ENCODE data around the gene OR1I1.
A peak's percentile ranks its signal among the peaks of the same experiment; 100 is the strongest.

Gene OR1I1

DNA sequence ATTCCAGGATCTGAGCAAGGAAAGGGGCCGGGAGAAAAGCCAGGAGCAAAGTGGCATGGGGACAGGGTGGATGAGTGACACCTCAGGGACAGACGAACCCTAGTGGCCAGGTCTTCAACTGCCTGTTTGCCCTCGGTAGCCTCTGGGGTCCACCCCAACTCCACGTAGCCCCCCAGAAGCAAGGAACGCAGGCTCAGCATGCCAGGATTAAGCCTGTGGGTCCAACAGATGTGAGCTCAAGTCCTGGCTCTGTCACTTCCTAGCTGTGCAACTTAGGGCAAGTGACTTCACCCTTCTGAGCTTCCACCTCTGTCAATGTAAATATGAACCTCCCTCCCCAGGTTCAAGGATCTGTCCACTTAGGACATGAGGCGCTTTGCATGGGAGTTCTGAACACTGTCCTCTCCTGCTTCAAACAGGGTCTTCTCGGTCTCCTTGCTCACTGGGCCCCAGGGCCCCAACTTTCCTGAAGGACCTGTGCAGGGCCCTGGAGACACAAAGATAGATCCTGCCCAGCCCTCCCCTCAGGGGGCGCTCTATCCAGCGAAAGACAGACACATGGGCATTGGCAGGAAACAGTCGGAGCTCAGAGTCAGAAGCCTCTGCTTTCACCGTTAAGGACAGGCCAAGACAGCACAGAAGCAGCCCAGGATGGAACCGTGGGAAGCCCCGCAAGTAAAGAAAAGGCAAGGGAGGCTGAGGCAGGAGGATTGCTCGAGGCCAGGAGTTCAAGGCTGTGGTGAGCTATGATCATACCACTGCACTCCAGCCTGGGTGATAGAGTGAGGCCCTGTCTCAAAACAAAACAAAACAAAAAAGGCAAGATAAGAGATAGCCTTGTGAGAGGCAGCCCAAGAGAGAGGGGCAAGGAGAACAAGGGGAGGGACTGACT lies 38.4 kb downstream of the OR1I1 start:
- H3K4me1 Mint-ChIP-seq (ENCODE audit: low read depth), result peaks cover 11% of the 10 kb centered on the region
- no peak overlapping the region for H3K4me3 Mint-ChIP-seq
- H3K27me3 Mint-ChIP-seq, result no peaks in the 10 kb centered on the region
- peaks cover 55% of the 10 kb centered on the region for H3K36me3 Mint-ChIP-seq (ENCODE audit: low read depth)
- no peak overlapping the region for H3K27ac Mint-ChIP-seq
- H3K9me3 Mint-ChIP-seq, result no peaks in the 10 kb centered on the region

- Mint-ChIP-seq H3K9me3 (no peaks in the 10 kb centered on the region), H3K27me3 (no peaks in the 10 kb centered on the region), H3K36me3 (ENCODE audit: low read depth) (peaks cover 44% of the 10 kb centered on the region), H3K4me3 (no peak overlapping the region), H3K27ac (no peak overlapping the region), H3K4me1 (ENCODE audit: low read depth) (peaks cover 21% of the 10 kb centered on the region)
Measured at GRCh38 chr19:15122331-15123030, 40.5 kb downstream of the OR1I1 start.

DNA sequence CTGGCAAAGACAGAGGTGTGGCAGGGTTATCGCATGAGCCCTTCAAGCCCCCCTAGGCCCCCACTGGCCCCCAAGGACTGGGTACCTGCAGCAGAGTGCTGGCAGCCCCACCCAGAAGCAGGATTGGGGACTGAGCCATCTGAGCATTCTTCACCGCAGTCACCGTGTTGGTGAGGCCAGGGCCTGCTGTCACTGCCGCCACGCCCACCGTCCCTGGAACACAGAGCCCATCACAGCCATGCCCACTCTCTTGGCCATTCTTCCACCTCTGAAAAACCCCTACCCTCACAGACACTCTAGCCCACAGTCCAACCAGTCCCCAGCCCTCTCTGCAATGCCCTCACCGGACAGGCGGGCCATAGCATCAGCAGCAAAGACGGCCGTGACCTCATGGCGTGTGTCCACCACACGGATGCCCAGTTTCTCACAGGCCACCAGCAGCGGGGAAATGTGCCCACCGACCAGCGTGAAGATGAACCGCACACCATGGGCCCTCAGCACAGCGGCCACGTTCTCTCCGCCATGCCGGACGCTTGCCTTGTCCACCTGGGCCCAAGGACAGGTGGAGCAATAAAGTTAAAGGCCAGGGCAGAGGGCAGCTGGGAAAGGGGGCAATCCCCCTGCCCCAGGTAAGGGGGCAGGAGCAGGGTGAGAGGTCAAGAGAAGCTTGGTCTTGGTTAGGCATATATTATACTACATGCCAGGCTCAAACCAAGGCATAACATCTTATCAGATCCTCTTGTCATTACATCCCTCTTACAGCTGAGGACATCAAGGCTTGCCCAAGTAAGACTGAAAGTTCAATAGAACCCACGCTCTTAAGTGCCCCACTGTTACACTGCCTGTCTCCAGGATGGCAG lies 41.2 kb downstream of the OR1I1 start:
- Mint-ChIP-seq H3K4me3 (peak overlapping the region; percentile 13), H3K27ac (no peak overlapping the region), H3K9me3 (no peaks in the 10 kb centered on the region), H3K36me3 (ENCODE audit: low read depth) (peaks cover 39% of the 10 kb centered on the region), H3K4me1 (ENCODE audit: low read depth) (peaks cover 25% of the 10 kb centered on the region), H3K27me3 (no peaks in the 10 kb centered on the region)

DNA sequence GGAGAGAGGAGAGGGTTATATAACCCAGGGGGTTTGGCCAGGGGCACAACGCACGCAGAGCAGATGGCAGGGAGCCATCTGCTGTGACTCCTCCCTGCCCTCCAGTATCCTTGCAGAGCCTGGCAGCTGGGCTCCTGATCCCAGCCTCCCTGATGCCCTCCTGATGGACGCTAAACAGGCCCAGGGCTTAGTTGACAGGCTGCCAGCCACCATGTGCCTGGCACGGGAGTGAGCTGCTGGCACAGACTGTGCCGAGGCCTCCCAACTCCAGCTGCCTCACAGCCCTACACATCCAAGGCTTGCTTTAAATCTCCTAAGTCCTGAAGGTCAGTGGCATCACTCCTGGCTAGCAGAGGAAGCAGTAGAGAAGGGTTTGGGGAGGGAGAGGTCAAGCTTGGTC lies 41.9 kb downstream of the OR1I1 start:
- Mint-ChIP-seq H3K27ac (no peak overlapping the region), H3K4me3 (peak overlapping the region; percentile 93), H3K36me3 (ENCODE audit: low read depth) (peaks cover 34% of the 10 kb centered on the region), H3K4me1 (ENCODE audit: low read depth) (peaks cover 29% of the 10 kb centered on the region), H3K27me3 (no peaks in the 10 kb centered on the region), H3K9me3 (no peaks in the 10 kb centered on the region)

- peaks cover 37% of the 10 kb centered on the region for H3K4me1 Mint-ChIP-seq (ENCODE audit: low read depth)
- no peaks in the 10 kb centered on the region for H3K9me3 Mint-ChIP-seq
- H3K36me3 Mint-ChIP-seq (ENCODE audit: low read depth), result peaks cover 28% of the 10 kb centered on the region
- peak overlapping the region; percentile 93 for H3K4me3 Mint-ChIP-seq
- H3K27me3 Mint-ChIP-seq, result no peaks in the 10 kb centered on the region
- H3K27ac Mint-ChIP-seq, result peak overlapping the region; percentile 95
Measured at GRCh38 chr19:15124572-15125231, 42.7 kb downstream of the OR1I1 start.

DNA sequence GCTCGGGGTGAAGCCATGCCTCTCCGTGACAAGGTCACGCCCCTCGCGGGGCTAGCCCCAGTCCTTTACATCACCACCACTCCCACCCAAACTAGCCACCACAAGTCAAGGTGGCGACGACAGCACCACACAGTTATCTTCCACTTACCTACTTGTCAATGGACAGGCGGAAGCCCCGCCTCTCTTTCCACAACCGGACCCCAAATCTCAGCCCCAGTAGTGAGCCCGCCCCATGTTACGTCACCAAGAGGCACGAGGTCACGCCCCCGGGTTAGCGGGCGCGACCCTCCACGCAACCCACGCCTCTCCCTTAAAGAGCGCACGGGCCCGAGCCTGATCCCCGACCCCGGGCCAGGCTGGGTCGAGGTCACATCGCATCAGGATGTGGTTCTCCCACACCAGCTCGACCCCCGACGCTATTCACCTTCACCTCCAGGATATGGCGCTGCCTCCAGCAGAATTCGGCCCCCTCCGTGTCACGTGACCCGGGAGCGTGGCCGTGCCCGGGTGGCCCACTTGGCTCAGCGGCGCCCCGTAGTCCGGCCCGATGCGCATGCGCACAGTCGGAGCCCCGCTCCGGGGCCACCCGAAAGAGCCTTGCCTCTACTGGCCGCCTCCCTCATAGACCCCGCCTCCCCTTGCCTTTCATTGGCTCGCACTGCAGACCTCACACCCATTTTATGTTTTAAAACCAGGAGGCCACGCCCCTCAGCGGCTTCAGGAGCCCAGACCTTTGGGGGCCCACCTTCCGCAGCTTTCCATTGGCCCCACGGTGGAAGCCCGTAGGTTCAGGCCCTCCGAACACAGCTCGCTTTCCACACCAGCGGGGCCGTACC lies 43.4 kb downstream of the OR1I1 start:
- no peaks in the 10 kb centered on the region for H3K9me3 Mint-ChIP-seq
- H3K27me3 Mint-ChIP-seq, result no peaks in the 10 kb centered on the region

GRCh38 chr19:15126131-15126910 lies 44.3 kb downstream of the OR1I1 start:
- Mint-ChIP-seq H3K27me3 (no peaks in the 10 kb centered on the region), H3K4me1 (ENCODE audit: low read depth) (peaks cover 46% of the 10 kb centered on the region), H3K36me3 (ENCODE audit: low read depth) (peaks cover 12% of the 10 kb centered on the region), H3K9me3 (no peaks in the 10 kb centered on the region), H3K27ac (peak overlapping the region; percentile 65), H3K4me3 (peak overlapping the region; percentile 30)

More for the DNA sequence above, 43.4 kb downstream of the OR1I1 start:
- H3K36me3 Mint-ChIP-seq (ENCODE audit: low read depth), result peaks cover 21% of the 10 kb centered on the region
- peak overlapping the region; percentile 95 for H3K27ac Mint-ChIP-seq
- peak overlapping the region; percentile 93 for H3K4me3 Mint-ChIP-seq
- peaks cover 44% of the 10 kb centered on the region for H3K4me1 Mint-ChIP-seq (ENCODE audit: low read depth)

DNA sequence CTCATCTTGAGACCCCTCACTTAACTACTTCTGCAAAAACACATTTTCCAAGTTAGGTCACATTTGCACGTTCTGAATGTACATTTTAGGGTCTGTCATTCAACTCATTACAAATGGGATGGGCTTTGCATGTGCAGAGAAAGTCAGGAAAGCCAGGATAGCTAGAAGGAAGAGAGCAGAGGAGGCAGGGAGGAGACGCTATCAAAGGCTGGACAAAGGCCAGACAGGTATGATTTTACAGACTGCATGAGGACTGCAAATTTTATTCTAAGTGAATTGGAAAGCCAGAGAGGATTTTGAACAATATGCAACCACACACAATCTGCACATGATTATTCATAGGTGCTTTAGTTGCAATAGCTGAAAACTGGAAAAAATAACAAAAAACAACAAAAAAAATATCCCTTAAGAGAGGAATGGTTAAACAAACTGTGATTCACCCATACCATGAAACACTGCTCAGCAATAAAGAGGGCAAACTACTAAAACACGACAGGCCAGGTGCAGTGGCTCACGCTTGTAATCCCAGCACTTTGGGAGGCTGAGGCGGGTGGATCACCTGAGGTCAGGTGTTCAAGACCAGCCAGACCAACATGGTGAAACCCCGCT lies 46.3 kb downstream of the OR1I1 start:
- Mint-ChIP-seq H3K27me3 (no peaks in the 10 kb centered on the region), H3K4me3 (no peak overlapping the region), H3K36me3 (ENCODE audit: low read depth) (peaks cover under 1% of the 10 kb centered on the region), H3K4me1 (ENCODE audit: low read depth) (peaks cover 46% of the 10 kb centered on the region), H3K27ac (peak overlapping the region; percentile 9), H3K9me3 (no peaks in the 10 kb centered on the region)

DNA sequence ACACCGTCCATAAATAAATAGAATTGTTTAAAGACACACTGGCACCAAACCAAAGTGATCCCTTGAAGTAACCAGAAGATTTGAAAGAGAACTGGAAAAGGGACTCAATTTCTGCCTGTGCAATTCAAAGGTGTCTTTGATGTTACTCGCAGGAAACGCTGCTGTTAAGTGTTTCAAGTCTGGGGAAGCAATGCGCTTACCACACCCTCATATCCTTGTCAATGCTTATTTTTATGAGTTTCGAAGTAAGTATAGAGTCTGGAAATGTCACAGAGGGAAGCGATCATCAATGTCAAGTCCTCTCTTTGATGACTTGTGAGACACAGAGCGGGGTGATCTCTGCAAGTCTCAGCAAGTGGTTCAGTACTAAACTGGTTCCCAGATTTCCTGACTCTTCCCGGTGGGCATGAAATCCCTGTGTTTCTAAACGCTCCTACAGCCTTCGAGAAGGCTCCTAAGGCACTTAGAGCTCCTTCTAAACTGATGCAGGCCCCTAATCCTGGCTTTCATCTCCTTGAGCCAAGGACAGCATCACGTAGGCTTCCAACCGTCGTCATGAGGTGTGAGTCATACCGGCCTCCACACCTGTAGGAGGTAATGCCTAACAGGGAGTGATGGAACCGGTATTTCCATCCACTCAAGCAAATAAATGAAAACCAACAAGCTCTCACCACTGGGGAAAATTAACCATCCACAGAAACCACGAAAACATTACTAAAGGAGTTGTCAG lies 48.0 kb downstream of the OR1I1 start:
- Mint-ChIP-seq H3K4me1 (ENCODE audit: low read depth) (peaks cover 39% of the 10 kb centered on the region), H3K36me3 (ENCODE audit: low read depth) (no peaks in the 10 kb centered on the region), H3K27me3 (no peaks in the 10 kb centered on the region), H3K9me3 (no peaks in the 10 kb centered on the region), H3K27ac (peak overlapping the region; percentile 60), H3K4me3 (no peak overlapping the region)

- Mint-ChIP-seq H3K27me3 (no peaks in the 10 kb centered on the region), H3K4me3 (no peak overlapping the region), H3K4me1 (ENCODE audit: low read depth) (no peaks in the 10 kb centered on the region), H3K27ac (no peak overlapping the region), H3K9me3 (peaks cover 12% of the 10 kb centered on the region), H3K36me3 (ENCODE audit: low read depth) (no peaks in the 10 kb centered on the region)
Measured at GRCh38 chr19:15136234-15136954, 54.4 kb downstream of the OR1I1 start.

GRCh38 chr19:15137777-15138176 lies 55.8 kb downstream of the OR1I1 start:
- Mint-ChIP-seq H3K27me3 (no peaks in the 10 kb centered on the region), H3K36me3 (ENCODE audit: low read depth) (no peaks in the 10 kb centered on the region), H3K27ac (no peak overlapping the region), H3K4me1 (ENCODE audit: low read depth) (no peaks in the 10 kb centered on the region), H3K4me3 (no peak overlapping the region), H3K9me3 (peaks cover 12% of the 10 kb centered on the region)

GRCh38 chr19:15138427-15138826 lies 56.4 kb downstream of the OR1I1 start:
- H3K9me3 Mint-ChIP-seq, result peaks cover 12% of the 10 kb centered on the region
- H3K4me3 Mint-ChIP-seq, result no peak overlapping the region
- no peak overlapping the region for H3K27ac Mint-ChIP-seq
- no peaks in the 10 kb centered on the region for H3K27me3 Mint-ChIP-seq
- no peaks in the 10 kb centered on the region for H3K36me3 Mint-ChIP-seq (ENCODE audit: low read depth)
- no peaks in the 10 kb centered on the region for H3K4me1 Mint-ChIP-seq (ENCODE audit: low read depth)
